Erythroblast (primary cell): ENCODE measurements around the gene TFAP2A.

Experiments used
- GATA1 ChIP-seq: IDR thresholded peaks from 2 replicates; pipeline ENCODE4 v1.6.1; 2011; ENCODE audit warnings: low read depth, mild to moderate bottlenecking, control low read depth, low read length, moderate library complexity
- POLR2A ChIP-seq: IDR thresholded peaks from 2 replicates; pipeline ENCODE4 v1.6.1; 2011; ENCODE audit warnings: mild to moderate bottlenecking, low read length

DNA sequence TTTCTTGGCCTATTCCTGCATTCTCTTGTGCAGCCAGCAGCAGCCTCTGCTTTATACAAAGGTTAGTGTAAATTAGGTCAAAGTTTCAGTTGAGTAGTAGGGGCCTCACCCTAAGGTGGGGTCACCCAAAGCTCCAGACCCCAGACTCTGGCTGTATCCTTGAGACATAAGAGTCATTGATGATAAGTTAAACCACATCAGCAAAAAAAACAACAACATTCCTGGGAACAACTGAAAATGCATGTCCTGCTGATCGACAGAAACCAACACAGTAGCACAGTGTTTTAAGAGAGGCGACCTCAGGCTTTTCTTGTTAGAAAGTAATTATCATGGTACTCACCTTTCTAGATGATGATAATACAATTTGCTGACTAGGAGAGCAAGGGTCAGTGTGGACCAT lies 52.6 kb downstream of the TFAP2A start:
- TF ChIP-seq POLR2A (no peak), GATA1 (no peak)
